Kidney (tissue), 14 donors: ENCODE results near the gene SMARCA2. TPM values are rescaled to one million over a fixed set of nuclear protein-coding genes. Genes with fewer than 3 reads are reported as not detected.

Experiments used
- DNase-seq, 5 donors: peaks; one replicate each; pipeline ENCODE4 v3.0.0-alpha.2; 2013 to 2020
- FAIRE-seq: peaks from 2 replicates; lab custom pipeline; 2012; peaks lifted over from hg19 to GRCh38; lab: Jason Lieb, UNC
- H3K27ac ChIP-seq, 2 donors: one replicate each; pipeline ENCODE4 v1.7.0; 2013; ENCODE audit warnings: low read depth in 2 of 2, low read length in 2 of 2, inconsistent platforms in 1 of 2
- H3K27me3 ChIP-seq: one replicate; pipeline ENCODE4 v1.7.1; 2013; ENCODE audit warnings: low read length, inconsistent platforms; ENCODE audit not compliant: control insufficient read depth, insufficient read depth
- H3K36me3 ChIP-seq, 3 donors: one replicate each; pipeline versions ENCODE4 v1.7.0 to v1.7.1; 2013; ENCODE audit warnings: low read length in 3 of 3, control low read depth in 1 of 3, inconsistent platforms in 1 of 3; ENCODE audit not compliant: insufficient read depth in 3 of 3, control insufficient read depth in 2 of 3
- H3K4me1 ChIP-seq, 3 donors: one replicate each; pipeline versions ENCODE4 v1.7.0 to v1.7.1; 2013; ENCODE audit warnings: low read length in 3 of 3, inconsistent platforms in 1 of 3, low read depth in 1 of 3; ENCODE audit not compliant: control insufficient read depth in 2 of 3, insufficient read depth in 2 of 3
- H3K4me3 ChIP-seq, 3 donors: one replicate each; pipeline versions ENCODE4 v1.7.0 to v1.8.1; 2013; ENCODE audit warnings: low read length in 3 of 3, control low read depth in 1 of 3, inconsistent platforms in 1 of 3
- H3K9ac ChIP-seq, 3 donors: one replicate each; pipeline versions ENCODE4 v1.7.0 to v1.7.1; 2013; ENCODE audit warnings: low read length in 3 of 3, control low read depth in 1 of 3, inconsistent platforms in 1 of 3
- H3K9me3 ChIP-seq, 3 donors: one replicate each; pipeline versions ENCODE4 v1.7.0 to v1.7.1; 2013; ENCODE audit warnings: low read length in 3 of 3, control low read depth in 1 of 3, inconsistent platforms in 1 of 3; ENCODE audit not compliant: control insufficient read depth in 2 of 3, insufficient read depth in 1 of 3
- intact Hi-C: fragments of 100-400 bp; cut with DNase I; formaldehyde crosslinking; loops from one replicate; pipeline ENCODE4 v1.11.1; 2022
- polyA plus RNA-seq: library from polyadenylated mRNA; stranded (reverse); fragments of 350-450 nt; fragmentation: Illumina TruSeq; extraction: RNeasy Lipid Tissue Mini Kit (QIAGEN cat#74804); gene quantifications from one replicate; pipeline ENCODE4 v1.2.3, GENCODE V29; 2014; ENCODE audit warnings: low read depth, low replicate concordance; ENCODE audit not compliant: insufficient read depth
- total RNA-seq: library from RNA; stranded (reverse); fragmentation: NEBNext Ultra II Directional; extraction: Animal tissue kit (Norgen Biotek cat#: 25700); gene quantifications from one replicate; pipeline ENCODE4 v1.2.1, GENCODE V29; 2021
- TF ChIP-seq, protein P1 (sequence below): IDR thresholded peaks from 3 replicates; pipeline ENCODE4 v1.5.1; 2012; ENCODE audit warnings: mild to moderate bottlenecking, moderate library complexity, borderline replicate concordance; ENCODE audit not compliant: insufficient read depth; ENCODE audit errors: extremely low read depth
- donor health status: control.
- donor health status: control.
- donor health status: control.
- donor health status: control.
- donor health status: control.
- donor health status: DM: yes; HTN: yes; CAD: no.
- donor health status: Normal renal cell carcinoma (clear cell type).

SMARCA2 gene
- total and polyA plus RNA-seq, 2 donors from 2014 or later, result 54.3 to 189 TPM

DNA sequence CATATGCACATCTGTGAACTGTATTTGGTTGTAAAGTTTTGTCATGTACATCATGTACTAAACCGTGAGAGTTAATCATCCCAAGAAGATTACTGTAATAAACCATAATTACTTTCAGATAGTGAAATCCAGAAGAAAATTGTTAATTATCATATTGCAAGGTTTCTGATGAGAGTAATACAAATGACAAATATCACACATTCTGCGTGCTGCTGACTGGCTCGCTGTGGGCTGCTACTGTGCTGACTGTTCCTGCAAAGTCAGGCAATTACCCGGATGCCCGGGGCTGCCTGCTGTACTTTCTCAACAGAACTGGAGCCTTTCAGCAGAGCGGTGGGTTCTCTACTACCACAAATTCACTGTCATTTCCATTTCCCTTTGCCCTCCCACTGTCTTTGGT, 68.3 kb downstream of the SMARCA2 start:
- TF ChIP-seq, protein P1, sequence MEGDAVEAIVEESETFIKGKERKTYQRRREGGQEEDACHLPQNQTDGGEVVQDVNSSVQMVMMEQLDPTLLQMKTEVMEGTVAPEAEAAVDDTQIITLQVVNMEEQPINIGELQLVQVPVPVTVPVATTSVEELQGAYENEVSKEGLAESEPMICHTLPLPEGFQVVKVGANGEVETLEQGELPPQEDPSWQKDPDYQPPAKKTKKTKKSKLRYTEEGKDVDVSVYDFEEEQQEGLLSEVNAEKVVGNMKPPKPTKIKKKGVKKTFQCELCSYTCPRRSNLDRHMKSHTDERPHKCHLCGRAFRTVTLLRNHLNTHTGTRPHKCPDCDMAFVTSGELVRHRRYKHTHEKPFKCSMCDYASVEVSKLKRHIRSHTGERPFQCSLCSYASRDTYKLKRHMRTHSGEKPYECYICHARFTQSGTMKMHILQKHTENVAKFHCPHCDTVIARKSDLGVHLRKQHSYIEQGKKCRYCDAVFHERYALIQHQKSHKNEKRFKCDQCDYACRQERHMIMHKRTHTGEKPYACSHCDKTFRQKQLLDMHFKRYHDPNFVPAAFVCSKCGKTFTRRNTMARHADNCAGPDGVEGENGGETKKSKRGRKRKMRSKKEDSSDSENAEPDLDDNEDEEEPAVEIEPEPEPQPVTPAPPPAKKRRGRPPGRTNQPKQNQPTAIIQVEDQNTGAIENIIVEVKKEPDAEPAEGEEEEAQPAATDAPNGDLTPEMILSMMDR, result no peak
- H3K36me3 ChIP-seq, result peaks cover 8 to 58% (median 34%) of the 10 kb centered on the region in 3 donors

GRCh38 chr9:2085716-2086115, 70.6 kb downstream of the SMARCA2 start:
- DNase-seq (peak in 1 of 5 donors; percentile 27), FAIRE-seq (no peak)
- intact Hi-C loops, result no loop called here
- Histone ChIP-seq H3K27me3 (no peaks in the 10 kb centered on the region), H3K27ac (no peak overlapping the region), H3K36me3 (peaks cover 5 to 42% (median 27%) of the 10 kb centered on the region in 3 donors), H3K9me3 (no peaks in the 10 kb centered on the region), H3K4me3 (no peak overlapping the region), H3K9ac (no peak overlapping the region), H3K4me1 (no peaks in the 10 kb centered on the region)
- TF ChIP-seq, protein P1, result no peak

More for the DNA sequence above, 68.3 kb downstream of the SMARCA2 start:
- DNase-seq (no peak), FAIRE-seq (no peak)
- H3K4me3 ChIP-seq, result no peak overlapping the region
- no peak overlapping the region for H3K27ac ChIP-seq
- no peaks in the 10 kb centered on the region for H3K27me3 ChIP-seq
- H3K9ac ChIP-seq, result no peak overlapping the region
- no peaks in the 10 kb centered on the region for H3K4me1 ChIP-seq
- no peaks in the 10 kb centered on the region for H3K9me3 ChIP-seq
- intact Hi-C loops, result no loop called here

- Histone ChIP-seq H3K4me3 (no peak overlapping the region), H3K9me3 (no peaks in the 10 kb centered on the region), H3K4me1 (no peaks in the 10 kb centered on the region), H3K36me3 (peaks cover 5 to 44% (median 27%) of the 10 kb centered on the region in 3 donors), H3K27ac (no peak overlapping the region), H3K27me3 (no peaks in the 10 kb centered on the region), H3K9ac (no peak overlapping the region)
- no peak for FAIRE-seq
- no peak for DNase-seq
- TF ChIP-seq, protein P1, result no peak
- intact Hi-C loops, result no loop called here
Measured at GRCh38 chr9:2086116-2086515, 71.0 kb downstream of the SMARCA2 start.

- no peak overlapping the region for H3K9ac ChIP-seq
- no peak for DNase-seq
- no peaks in the 10 kb centered on the region for H3K4me1 ChIP-seq
- intact Hi-C loops, result no loop called here
- no peaks in the 10 kb centered on the region for H3K9me3 ChIP-seq
- FAIRE-seq, result no peak
- H3K27ac ChIP-seq, result no peak overlapping the region
- TF ChIP-seq, protein P1, result no peak
- no peak overlapping the region for H3K4me3 ChIP-seq
- H3K36me3 ChIP-seq, result peaks cover 5 to 46% (median 22%) of the 10 kb centered on the region in 3 donors
- no peaks in the 10 kb centered on the region for H3K27me3 ChIP-seq
Measured at GRCh38 chr9:2086971-2087370, 71.8 kb downstream of the SMARCA2 start.
